HG02970 (cell line): ENCODE results near the gene CD1D.
"Not testable (repeated sequence)": the region's sequence is repeated elsewhere in the genome, so short reads cannot be mapped to it uniquely, and the experiment has no call there.

ENCODE experiments used
- ATAC-seq: cut with Tn5 transposase; IDR thresholded peaks from one replicate; pipeline ENCODE4 v1.9.1; 2021; ENCODE audit warnings: mild to moderate bottlenecking, moderate library complexity, moderate number of reproducible peaks; ENCODE audit not compliant: unreplicated experiment, low FRiP score

Gene CD1D

GRCh38 chr1:158175915-158176314 lies 4.8 kb upstream of the CD1D start:
- not testable (repeated sequence) for ATAC-seq

- ATAC-seq: no peak
Measured at GRCh38 chr1:158176399-158176798, 4.3 kb upstream of the CD1D start.

- not testable (repeated sequence) for ATAC-seq
Measured at GRCh38 chr1:158176849-158177699, 3.6 kb upstream of the CD1D start.

GRCh38 chr1:158177700-158178450 lies 2.8 kb upstream of the CD1D start:
- no peak for ATAC-seq

- no peak for ATAC-seq
Measured at GRCh38 chr1:158179301-158180041, 1.2 kb upstream of the CD1D start.

- no peak for ATAC-seq
Measured at GRCh38 chr1:158181577-158181922, 855 bp downstream of the CD1D start.

GRCh38 chr1:158185770-158186169 lies 5.1 kb downstream of the CD1D start:
- ATAC-seq: no peak

GRCh38 chr1:158186180-158186579 lies 5.5 kb downstream of the CD1D start:
- ATAC-seq: no peak

- no peak for ATAC-seq
Measured at GRCh38 chr1:158188611-158189010, 7.9 kb downstream of the CD1D start.

GRCh38 chr1:158189624-158190023 lies 8.9 kb downstream of the CD1D start:
- no peak for ATAC-seq

- no peak for ATAC-seq
Measured at GRCh38 chr1:158191299-158191698, 10.6 kb downstream of the CD1D start.

GRCh38 chr1:158196461-158196860 lies 15.8 kb downstream of the CD1D start:
- ATAC-seq: no peak

GRCh38 chr1:158199849-158200248 lies 19.2 kb downstream of the CD1D start:
- ATAC-seq: no peak

- no peak for ATAC-seq
Measured at GRCh38 chr1:158200527-158200926, 19.8 kb downstream of the CD1D start.

- no peak for ATAC-seq
Measured at GRCh38 chr1:158203693-158204457, 23.2 kb downstream of the CD1D start.

- no peak for ATAC-seq
Measured at GRCh38 chr1:158204458-158204827, 23.7 kb downstream of the CD1D start.

GRCh38 chr1:158208586-158209116 lies 28.0 kb downstream of the CD1D start:
- ATAC-seq: no peak

- no peak for ATAC-seq
Measured at GRCh38 chr1:158212320-158212719, 31.6 kb downstream of the CD1D start.

GRCh38 chr1:158223445-158223844 lies 42.8 kb downstream of the CD1D start:
- ATAC-seq: not testable (repeated sequence)
